Measurements from ENCODE around the gene NOL9.
"Not testable (repeated sequence)": the region's sequence is repeated elsewhere in the genome, so short reads cannot be mapped to it uniquely, and the experiment has no call there.

NOL9 gene

GRCh38 chr1:6572653-6573383, 18.5 kb upstream of the NOL9 start:
- DNase-seq (ENCODE audit: low read depth, low spot score), result no peak

- DNase-seq (ENCODE audit: low read depth, low spot score), result no peak
These were observed 16.7 kb upstream of the NOL9 start for GRCh38 chr1:6570987-6571386.

- no peak for DNase-seq (ENCODE audit: low read depth, low spot score)
These were observed 15.8 kb upstream of the NOL9 start for GRCh38 chr1:6570100-6570499.

- no peak for DNase-seq (ENCODE audit: low read depth, low spot score)
These were observed 14.7 kb upstream of the NOL9 start for GRCh38 chr1:6569033-6569432.

GRCh38 chr1:6560267-6560666, 6.0 kb upstream of the NOL9 start:
- DNase-seq (ENCODE audit: low read depth, low spot score), result no peak

GRCh38 chr1:6559161-6559560, 4.8 kb upstream of the NOL9 start:
- not testable (repeated sequence) for DNase-seq (ENCODE audit: low read depth, low spot score)

- no peak for DNase-seq (ENCODE audit: low read depth, low spot score)
These were observed 3.3 kb upstream of the NOL9 start for GRCh38 chr1:6557597-6557996.

- no peak for DNase-seq (ENCODE audit: low read depth, low spot score)
These were observed 830 bp upstream of the NOL9 start, which contains the start of gene TAS1R1 for GRCh38 chr1:6554907-6555778. Gene TAS1R1 (plus strand): TSS chr1:6555307. CDS start chr1:6555374, 67 bp downstream.

- no peak for DNase-seq (ENCODE audit: low read depth, low spot score)
These were observed 7.0 kb downstream of the NOL9 start for GRCh38 chr1:6547301-6547700.

- no peak for DNase-seq (ENCODE audit: low read depth, low spot score)
These were observed 8.0 kb downstream of the NOL9 start for GRCh38 chr1:6546326-6546725.

- DNase-seq (ENCODE audit: low read depth, low spot score), result no peak
These were observed 8.8 kb downstream of the NOL9 start for GRCh38 chr1:6545276-6546112.

- DNase-seq (ENCODE audit: low read depth, low spot score), result no peak
These were observed 9.5 kb downstream of the NOL9 start for GRCh38 chr1:6544831-6545230.

GRCh38 chr1:6538956-6539355, 15.4 kb downstream of the NOL9 start:
- no peak for DNase-seq (ENCODE audit: low read depth, low spot score)

GRCh38 chr1:6536291-6536690, 18.0 kb downstream of the NOL9 start:
- DNase-seq (ENCODE audit: low read depth, low spot score), result no peak

GRCh38 chr1:6535214-6535613, 19.1 kb downstream of the NOL9 start:
- no peak for DNase-seq (ENCODE audit: low read depth, low spot score)

- no peak for DNase-seq (ENCODE audit: low read depth, low spot score)
These were observed 20.0 kb downstream of the NOL9 start for GRCh38 chr1:6534248-6534822.

GRCh38 chr1:6531996-6532395, 22.3 kb downstream of the NOL9 start:
- no peak for DNase-seq (ENCODE audit: low read depth, low spot score)

GRCh38 chr1:6530504-6531160, 23.7 kb downstream of the NOL9 start:
- DNase-seq (ENCODE audit: low read depth, low spot score), result no peak

- no peak for DNase-seq (ENCODE audit: low read depth, low spot score)
These were observed 25.8 kb downstream of the NOL9 start for GRCh38 chr1:6528492-6528891.

- no peak for DNase-seq (ENCODE audit: low read depth, low spot score)
These were observed 28.0 kb downstream of the NOL9 start for GRCh38 chr1:6526316-6526715.

- DNase-seq (ENCODE audit: low read depth, low spot score), result no peak
These were observed 30.7 kb downstream of the NOL9 start for GRCh38 chr1:6523566-6523965.
